HepG2 (cell line): ENCODE measurements around the gene STAT4. TPM values are rescaled to one million over a fixed set of nuclear protein-coding genes. Genes with fewer than 3 reads are reported as not detected.

Experiments
- DMTF1 ChIP-seq: sonication (generic); formaldehyde crosslinking; IDR thresholded peaks from 2 replicates; pipeline ENCODE4 v1.4.0; 2020; ENCODE audit warnings: mild to moderate bottlenecking, missing genetic modification reagents
- GATA4 ChIP-seq: sonication (generic); IDR thresholded peaks from 2 replicates; pipeline ENCODE4 v1.6.1; 2016; ENCODE audit warnings: antibody characterized with exemption, low read depth, borderline replicate concordance
- GRHL1 ChIP-seq: sonication (generic); formaldehyde crosslinking; conservative IDR thresholded peaks from 2 replicates; pipeline ENCODE4 v1.8.0; 2022; ENCODE audit warnings: missing genetic modification reagents
- HHEX ChIP-seq: IDR thresholded peaks from 2 replicates; pipeline ENCODE4 v1.6.1; 2016; ENCODE audit warnings: control low read depth
- KDM5A ChIP-seq: fragments of 200-600 bp; sonication (generic); IDR thresholded peaks from 2 replicates; pipeline ENCODE4 v1.7.0; 2018; ENCODE audit warnings: antibody characterized with exemption, mild to moderate bottlenecking, low read length, borderline replicate concordance
- KDM5B ChIP-seq: sonication (generic); formaldehyde crosslinking; IDR thresholded peaks from 2 replicates; pipeline ENCODE4 v1.4.0; 2020; ENCODE audit warnings: missing genetic modification reagents, mild to moderate bottlenecking, borderline replicate concordance
- NFAT5 ChIP-seq: sonication (generic); formaldehyde crosslinking; IDR thresholded peaks from 2 replicates; pipeline ENCODE4 v1.4.0; 2020; ENCODE audit warnings: missing genetic modification reagents
- NFATC3 ChIP-seq: sonication (generic); formaldehyde crosslinking; IDR thresholded peaks from 2 replicates; pipeline ENCODE4 v1.5.1; 2020; ENCODE audit warnings: mild to moderate bottlenecking, missing genetic modification reagents
- NR2F6 ChIP-seq, 2 experiments: IDR thresholded peaks; 2 replicates each; pipeline ENCODE4 v1.6.1; 2016; ENCODE audit warnings: antibody characterized with exemption in 1 of 2, mild to moderate bottlenecking in 1 of 2
- SCMH1 ChIP-seq: sonication (generic); formaldehyde crosslinking; IDR thresholded peaks from 2 replicates; pipeline ENCODE4 v1.9.0; 2021; ENCODE audit warnings: missing genetic modification reagents, mild to moderate bottlenecking, borderline replicate concordance
- TOE1 ChIP-seq: sonication (generic); formaldehyde crosslinking; IDR thresholded peaks from 2 replicates; pipeline ENCODE4 v1.4.0; 2020; ENCODE audit warnings: mild to moderate bottlenecking, missing genetic modification reagents
- ZBTB44 ChIP-seq: sonication (generic); formaldehyde crosslinking; IDR thresholded peaks from 2 replicates; pipeline ENCODE4 v1.4.0; 2020; ENCODE audit warnings: missing genetic modification reagents
- ZFX ChIP-seq: sonication (generic); formaldehyde crosslinking; IDR thresholded peaks from 2 replicates; pipeline ENCODE4 v1.4.0; 2020; ENCODE audit warnings: mild to moderate bottlenecking, low read depth, missing genetic modification reagents, moderate library complexity
- ZKSCAN1 ChIP-seq: fragments of 150-350 bp; IDR thresholded peaks from 2 replicates; pipeline ENCODE4 v1.6.1; 2014; ENCODE audit warnings: low read length
- ZMYM3 ChIP-seq: sonication (generic); formaldehyde crosslinking; IDR thresholded peaks from 2 replicates; pipeline ENCODE4 v1.5.1; 2020; ENCODE audit warnings: mild to moderate bottlenecking, missing genetic modification reagents
- ZNF329 ChIP-seq: sonication (generic); formaldehyde crosslinking; IDR thresholded peaks from 2 replicates; pipeline ENCODE4 v1.9.0; 2021; ENCODE audit warnings: low read depth, mild to moderate bottlenecking, missing genetic modification reagents
- ZNF383 ChIP-seq: sonication (generic); formaldehyde crosslinking; IDR thresholded peaks from 2 replicates; pipeline ENCODE4 v1.4.0; 2020; ENCODE audit warnings: missing genetic modification reagents, mild to moderate bottlenecking, borderline replicate concordance
- ZNF484 ChIP-seq: sonication (generic); formaldehyde crosslinking; IDR thresholded peaks from 2 replicates; pipeline ENCODE4 v1.5.1; 2020; ENCODE audit warnings: mild to moderate bottlenecking, low read depth, missing genetic modification reagents, borderline replicate concordance
- polyA plus RNA-seq, 8 experiments: library from polyadenylated mRNA; depleted of rRNA in 3 of 8; stranded (reverse) in 7 of 8; unstranded in 1 of 8; fragments of >200 nt; fragmentation: Illumina TruSeq in 4 of 8; extraction: Trizol in 4 of 8; gene quantifications; 2 replicates each; pipeline versions ENCODE4 v1.2.1 to v1.2.3, GENCODE V29; 2011 to 2016; ENCODE audit warnings: low read depth in 4 of 8, missing spikeins in 1 of 8, mixed read lengths in 1 of 8; ENCODE audit not compliant: insufficient read depth in 1 of 8
- total RNA-seq, 5 experiments: library from RNA; depleted of rRNA; stranded (reverse); fragments of >200 nt; fragmentation: Illumina TruSeq; extraction: Trizol; gene quantifications; 2 replicates each; pipeline ENCODE4 v1.2.3, GENCODE V29; 2016; ENCODE audit warnings: low read depth in 1 of 5

Gene STAT4
- total and polyA plus RNA-seq, 2 of the 13 experiments (the other 11 are each of a cell fraction or from before 2014, with no cell fraction given), result 0.37 TPM; not detected in 1

- TF ChIP-seq ZNF329 (CRISPR knock-in tag), result 0 out of 2 replicates have a peak, but pooled peaks have one; percentile 33
- peak; percentile 93 for TF ChIP-seq ZFX
- 0 out of 2 replicates have a peak, but pooled peaks have one; percentile 41 for TF ChIP-seq NFAT5 (CRISPR knock-in tag)
- TF ChIP-seq ZNF484 (CRISPR knock-in tag), result no peak
- TF ChIP-seq ZBTB44, result peak; percentile 91
- TF ChIP-seq GRHL1 (CRISPR knock-in tag), result no peak
- peak; percentile 29; the same call in 1 of the 2 replicates for TF ChIP-seq ZNF383 (CRISPR knock-in tag)
- no peak for TF ChIP-seq HHEX (CRISPR knock-in tag)
- TF ChIP-seq GATA4, result peak; percentile 46; the same call in 1 of the 2 replicates
- TF ChIP-seq SCMH1 (CRISPR knock-in tag), result no peak
- TF ChIP-seq NFATC3 (CRISPR knock-in tag), result no peak; the same call in 1 of the 2 replicates
- peak; percentile 47 for TF ChIP-seq ZMYM3 (CRISPR knock-in tag)
- TF ChIP-seq TOE1 (CRISPR knock-in tag), result peak; percentile 97
- TF ChIP-seq KDM5A, result peak; percentile 93
- TF ChIP-seq ZKSCAN1, result peak; percentile 39; the same call in 1 of the 2 replicates
- 0 out of 2 replicates have a peak, but pooled peaks have one; percentile 12 for TF ChIP-seq NR2F6 (IDR thresholded peaks at IDR 0.05)
- peak; percentile 59; the same call in 1 of the 2 replicates for TF ChIP-seq NR2F6 (CRISPR knock-in tag; IDR thresholded peaks at IDR 0.05)
- TF ChIP-seq KDM5B, result peak; percentile 98
- TF ChIP-seq DMTF1 (CRISPR knock-in tag), result no peak; the same call in 1 of the 2 replicates
These were observed 136.7 kb downstream of the STAT4 start, which contains the start of gene STAT1 (continued) for GRCh38 chr2:191013932-191014652.
